Measurements from ENCODE around the gene CCL26. TPM values are rescaled to one million over a fixed set of nuclear protein-coding genes. Genes with fewer than 3 reads are reported as not detected.
"Not testable (repeated sequence)": the region's sequence is repeated elsewhere in the genome, so short reads cannot be mapped to it uniquely, and the experiment has no call there.

The CCL26 gene
- total RNA-seq, 2 experiments from 2014 or later: not detected

GRCh38 chr7:75723444-75723843 lies 48.6 kb downstream of the CCL26 start:
- no peak for TF ChIP-seq EZH2phosphoT487 (IDR thresholded peaks at IDR 0.05; ENCODE audit: borderline replicate concordance, low read depth, low read length)
- no peak for TF ChIP-seq CTCF (conservative IDR thresholded peaks at IDR 0.05; ENCODE audit: low read length)
- peaks cover 71% of the 10 kb centered on the region for H3K4me1 ChIP-seq (ENCODE audit: insufficient read depth, low read length, poor library complexity, severe bottlenecking)
- H3K27ac ChIP-seq (ENCODE audit: low read depth, low read length, poor library complexity, severe bottlenecking): peak overlapping the region; percentile 77
- H3K36me3 ChIP-seq (ENCODE audit: insufficient read depth, low read length): no peaks in the 10 kb centered on the region
- H3K9me2 ChIP-seq (ENCODE audit: insufficient read depth, low read length): no peaks in the 10 kb centered on the region
- CTCF ChIA-PET (ENCODE audit: unreplicated experiment): interaction anchor here (1.0 kb wide), 1 partner anchor 20 kb away, joined by 3 read pairs; no protein-coding TSS in a partner anchor
- H3K9me3 ChIP-seq (ENCODE audit: low read length): no peaks in the 10 kb centered on the region
- no peak overlapping the region for H3K4me3 ChIP-seq (ENCODE audit: low read depth, low read length, poor library complexity, severe bottlenecking)
- POLR2A ChIA-PET: interaction anchor here (0.6 to 3.6 kb wide), 4 partner anchors 10 to 68 kb away, joined by 4 to 14 read pairs (median 7); no protein-coding TSS in a partner anchor
- BruUV-seq (replicated peaks): no TSS peak
- no peaks in the 10 kb centered on the region for H4K20me1 ChIP-seq (ENCODE audit: insufficient read depth, low read length)
- H3K4me2 ChIP-seq (ENCODE audit: low read length): peak overlapping the region; percentile 53
- DNase-seq (ENCODE audit: low spot score): no peak
- no peak overlapping the region for H2AFZ ChIP-seq (ENCODE audit: low read length)
- intact Hi-C loops (cut with micrococcal nuclease; ENCODE audit: unreplicated experiment): no loop called here
- peaks cover 9% of the 10 kb centered on the region; the same call in 1 of the 2 replicates for H3K79me2 ChIP-seq (ENCODE audit: insufficient read depth, low read depth, low read length)

GRCh38 chr7:75722373-75722772 lies 49.6 kb downstream of the CCL26 start:
- Histone ChIP-seq H3K79me2 (ENCODE audit: insufficient read depth, low read depth, low read length) (peaks cover 5% of the 10 kb centered on the region; the same call in 1 of the 2 replicates), H3K4me1 (ENCODE audit: insufficient read depth, low read length, poor library complexity, severe bottlenecking) (peaks cover 60% of the 10 kb centered on the region), H3K4me3 (ENCODE audit: low read depth, low read length, poor library complexity, severe bottlenecking) (no peak overlapping the region), H2AFZ (ENCODE audit: low read length) (no peak overlapping the region), H3K36me3 (ENCODE audit: insufficient read depth, low read length) (0 out of 2 replicates have a peak, but pooled peaks cover under 1% of the 10 kb centered on the region), H3K27ac (ENCODE audit: low read depth, low read length, poor library complexity, severe bottlenecking) (no peak overlapping the region), H3K9me3 (ENCODE audit: low read length) (no peaks in the 10 kb centered on the region), H4K20me1 (ENCODE audit: insufficient read depth, low read length) (no peaks in the 10 kb centered on the region), H3K9me2 (ENCODE audit: insufficient read depth, low read length) (no peaks in the 10 kb centered on the region), H3K4me2 (ENCODE audit: low read length) (no peak overlapping the region)
- BruUV-seq (replicated peaks): TSS peak; percentile 10
- no peak for DNase-seq (ENCODE audit: low spot score)
- intact Hi-C loops (cut with micrococcal nuclease; ENCODE audit: unreplicated experiment): no loop called here
- TF ChIP-seq CTCF (conservative IDR thresholded peaks at IDR 0.05; ENCODE audit: low read length) (no peak), EZH2phosphoT487 (IDR thresholded peaks at IDR 0.05; ENCODE audit: borderline replicate concordance, low read depth, low read length) (no peak)
- POLR2A ChIA-PET: interaction anchor here (3.0 to 3.6 kb wide), 2 partner anchors 9 to 11 kb away, joined by 10 to 14 read pairs; no protein-coding TSS in a partner anchor
- CTCF ChIA-PET (ENCODE audit: unreplicated experiment): no interaction called here

- POLR2A ChIA-PET: interaction anchor here (0.6 to 3.6 kb wide), 3 partner anchors 9 to 18 kb away, joined by 3 to 14 read pairs (median 5); no protein-coding TSS in a partner anchor
- CTCF ChIA-PET (ENCODE audit: unreplicated experiment); intact Hi-C loops (cut with micrococcal nuclease; ENCODE audit: unreplicated experiment): not testable (repeated sequence)
Observed at GRCh38 chr7:75721922-75722321, 50.1 kb downstream of the CCL26 start.

More at GRCh38 chr7:75721922-75722321, 50.1 kb downstream of the CCL26 start:
- not testable (repeated sequence) for DNase-seq (ENCODE audit: low spot score); H3K4me2 ChIP-seq (ENCODE audit: low read length); BruUV-seq (replicated peaks); H3K79me2 ChIP-seq (ENCODE audit: insufficient read depth, low read depth, low read length); H3K4me3 ChIP-seq (ENCODE audit: low read depth, low read length, poor library complexity, severe bottlenecking); H4K20me1 ChIP-seq (ENCODE audit: insufficient read depth, low read length); H3K9me2 ChIP-seq (ENCODE audit: insufficient read depth, low read length); H3K36me3 ChIP-seq (ENCODE audit: insufficient read depth, low read length); H3K27ac ChIP-seq (ENCODE audit: low read depth, low read length, poor library complexity, severe bottlenecking); H3K9me3 ChIP-seq (ENCODE audit: low read length); H2AFZ ChIP-seq (ENCODE audit: low read length)
- peaks cover 56% of the 10 kb centered on the region for H3K4me1 ChIP-seq (ENCODE audit: insufficient read depth, low read length, poor library complexity, severe bottlenecking)
